ENCODE measurements around the gene SLC9A8.

Gene SLC9A8

DNA sequence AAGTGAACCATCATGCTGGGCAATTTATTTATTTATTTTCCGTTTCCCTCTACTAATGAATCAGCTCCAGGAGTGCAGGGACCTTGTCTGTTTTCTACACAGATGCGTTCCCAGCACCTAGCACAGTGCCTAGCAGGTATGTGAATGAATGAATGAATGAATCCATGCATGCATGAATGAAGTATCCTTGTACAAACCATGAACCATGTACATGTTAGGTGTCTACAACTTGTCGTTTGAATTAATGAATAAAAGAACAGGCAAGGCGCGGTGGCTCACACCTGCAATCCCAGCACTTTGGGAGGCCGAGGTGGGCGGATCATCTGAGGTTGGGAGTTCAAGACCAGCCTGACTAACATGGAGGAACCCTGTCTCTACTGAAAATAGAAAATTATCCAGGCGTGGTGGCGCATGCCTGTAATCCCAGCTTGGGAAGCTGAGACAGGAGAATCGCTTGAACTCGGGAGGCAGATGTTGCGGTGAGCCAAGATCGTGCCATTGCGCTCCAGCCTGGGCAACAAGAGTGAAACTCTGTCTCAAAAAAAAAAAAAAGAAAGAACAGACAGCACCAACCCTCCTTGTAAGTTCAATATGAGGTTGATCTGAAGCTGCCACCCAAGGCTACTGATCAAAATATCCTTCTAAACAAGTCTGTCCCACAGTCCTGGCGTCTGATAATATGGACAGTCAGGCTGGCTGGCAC lies 27.3 kb upstream of the SLC9A8 start:
- TF ChIP-seq CTCF (conservative IDR thresholded peaks at IDR 0.05): no peak
- no peak for TF ChIP-seq ZFX (IDR thresholded peaks at IDR 0.05)
- H3K27ac ChIP-seq: no peak overlapping the region

DNA sequence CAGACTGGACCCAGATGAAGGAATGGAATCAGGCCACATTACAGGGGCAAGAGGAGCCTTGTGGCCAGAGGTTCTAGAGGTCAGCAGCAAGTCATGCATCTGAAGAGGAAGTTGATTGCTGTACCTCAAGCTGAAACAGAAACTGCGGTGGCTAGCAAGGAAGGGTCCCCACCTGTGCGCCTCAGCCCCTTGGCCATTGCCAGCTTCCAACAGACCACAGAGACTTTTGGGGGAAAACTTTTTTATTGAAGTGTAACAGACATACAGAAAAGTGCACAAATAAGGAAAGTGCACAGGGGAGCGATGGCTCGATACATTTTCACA lies 26.8 kb upstream of the SLC9A8 start:
- TF ChIP-seq CTCF (conservative IDR thresholded peaks at IDR 0.05) (no peak), ZFX (IDR thresholded peaks at IDR 0.05) (no peak)
- H3K27ac ChIP-seq: no peak overlapping the region

DNA sequence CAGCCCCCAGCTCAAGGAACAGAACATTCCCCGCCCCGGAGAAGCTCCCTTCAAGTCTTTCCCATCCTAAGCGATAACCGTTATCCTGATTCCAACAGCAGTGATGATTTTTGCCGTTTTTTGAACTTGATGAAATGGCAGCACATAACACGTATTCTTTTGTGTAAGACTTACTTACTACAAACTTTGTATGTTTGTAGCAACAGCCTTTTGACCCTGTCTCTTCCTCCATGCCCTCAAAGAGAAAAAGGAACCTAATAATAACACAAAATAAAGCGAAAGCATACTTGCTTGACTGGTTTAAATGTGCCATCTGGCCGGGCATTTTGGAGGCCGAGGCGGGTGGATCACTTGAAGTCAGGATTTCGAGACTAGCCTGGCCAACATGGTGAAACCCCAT lies 26.4 kb upstream of the SLC9A8 start:
- H3K27ac ChIP-seq: no peak overlapping the region
- TF ChIP-seq ZFX (IDR thresholded peaks at IDR 0.05): no peak
- TF ChIP-seq CTCF (conservative IDR thresholded peaks at IDR 0.05): no peak

GRCh38 chr20:49786668-49787370 lies 25.8 kb upstream of the SLC9A8 start:
- TF ChIP-seq ZFX (IDR thresholded peaks at IDR 0.05) (no peak), CTCF (conservative IDR thresholded peaks at IDR 0.05) (peak; percentile 31; the same call in 1 of the 2 replicates)
- H3K27ac ChIP-seq: no peak overlapping the region

- H3K27ac ChIP-seq: no peak overlapping the region
Measured at GRCh38 chr20:49787371-49788357, 25.0 kb upstream of the SLC9A8 start.

GRCh38 chr20:49790077-49790798 lies 22.4 kb upstream of the SLC9A8 start:
- no peak overlapping the region for H3K27ac ChIP-seq

More at GRCh38 chr20:49787371-49788357, 25.0 kb upstream of the SLC9A8 start:
- no peak for TF ChIP-seq CTCF (conservative IDR thresholded peaks at IDR 0.05)
- TF ChIP-seq ZFX (IDR thresholded peaks at IDR 0.05): no peak

More at GRCh38 chr20:49790077-49790798, 22.4 kb upstream of the SLC9A8 start:
- TF ChIP-seq ZFX (IDR thresholded peaks at IDR 0.05) (no peak), CTCF (conservative IDR thresholded peaks at IDR 0.05) (no peak)
